Stomach (tissue), 4 donors: ENCODE measurements around the gene NKAIN2.

Source experiments
- EP300 ChIP-seq: sonication (generic); formaldehyde crosslinking; IDR thresholded peaks from one replicate; pipeline ENCODE4 v1.6.1; 2017; ENCODE audit warnings: antibody characterized with exemption
- TF ChIP-seq, protein P1 (sequence below), 7 experiments: fragments of 450-650 bp in 4 of 7; fragments of 200-600 bp in 3 of 7; sonication (generic) in 3 of 7; IDR thresholded peaks; one replicate each; pipeline ENCODE4 v1.5.1; 2016 to 2019; ENCODE audit warnings: antibody characterized with exemption in 7 of 7, control low read depth in 2 of 7, mild to moderate bottlenecking in 1 of 7

DNA sequence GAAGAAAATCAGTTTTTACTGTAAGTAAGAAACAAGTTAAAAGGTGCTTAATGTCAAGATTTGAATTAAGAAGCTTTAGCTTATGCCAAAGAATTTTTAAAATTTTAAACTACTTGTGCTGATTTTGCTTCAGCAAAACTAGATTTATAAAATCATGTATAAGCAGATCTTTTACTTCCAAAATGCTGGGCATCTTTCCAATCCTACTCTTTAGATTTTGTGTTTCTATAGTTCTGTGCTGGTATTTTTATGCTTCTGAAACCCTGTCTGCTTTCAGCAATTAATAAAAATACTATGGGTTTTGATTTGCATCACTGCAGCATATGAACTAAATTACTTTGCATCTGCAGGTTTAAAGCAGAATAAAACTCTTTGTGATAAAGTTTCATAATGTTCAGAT lies 920.0 kb downstream of the NKAIN2 start:
- TF ChIP-seq EP300 = no peak
- TF ChIP-seq, protein P1, sequence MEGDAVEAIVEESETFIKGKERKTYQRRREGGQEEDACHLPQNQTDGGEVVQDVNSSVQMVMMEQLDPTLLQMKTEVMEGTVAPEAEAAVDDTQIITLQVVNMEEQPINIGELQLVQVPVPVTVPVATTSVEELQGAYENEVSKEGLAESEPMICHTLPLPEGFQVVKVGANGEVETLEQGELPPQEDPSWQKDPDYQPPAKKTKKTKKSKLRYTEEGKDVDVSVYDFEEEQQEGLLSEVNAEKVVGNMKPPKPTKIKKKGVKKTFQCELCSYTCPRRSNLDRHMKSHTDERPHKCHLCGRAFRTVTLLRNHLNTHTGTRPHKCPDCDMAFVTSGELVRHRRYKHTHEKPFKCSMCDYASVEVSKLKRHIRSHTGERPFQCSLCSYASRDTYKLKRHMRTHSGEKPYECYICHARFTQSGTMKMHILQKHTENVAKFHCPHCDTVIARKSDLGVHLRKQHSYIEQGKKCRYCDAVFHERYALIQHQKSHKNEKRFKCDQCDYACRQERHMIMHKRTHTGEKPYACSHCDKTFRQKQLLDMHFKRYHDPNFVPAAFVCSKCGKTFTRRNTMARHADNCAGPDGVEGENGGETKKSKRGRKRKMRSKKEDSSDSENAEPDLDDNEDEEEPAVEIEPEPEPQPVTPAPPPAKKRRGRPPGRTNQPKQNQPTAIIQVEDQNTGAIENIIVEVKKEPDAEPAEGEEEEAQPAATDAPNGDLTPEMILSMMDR (IDR thresholded peaks at IDR 0.05) = no peak
